HG02852 (cell line): Measurements from ENCODE around the gene CCDC30.
"Not testable (repeated sequence)": the region's sequence is repeated elsewhere in the genome, so short reads cannot be mapped to it uniquely, and the experiment has no call there.

Experiments
- ATAC-seq: cut with Tn5 transposase; IDR thresholded peaks from one replicate; pipeline ENCODE4 v1.9.1; 2021; ENCODE audit warnings: mild to moderate bottlenecking, moderate library complexity; ENCODE audit not compliant: unreplicated experiment

CCDC30 gene

GRCh38 chr1:42449256-42449655 is 13.8 kb upstream of the CCDC30 start:
- no peak for ATAC-seq

GRCh38 chr1:42450061-42450460 is 13.0 kb upstream of the CCDC30 start:
- ATAC-seq = no peak

- no peak for ATAC-seq
Measured at GRCh38 chr1:42453386-42453785, 9.7 kb upstream of the CCDC30 start.

GRCh38 chr1:42454403-42454802 is 8.7 kb upstream of the CCDC30 start:
- no peak for ATAC-seq

GRCh38 chr1:42456010-42456753 is 6.9 kb upstream of the CCDC30 start, which contains the start of the genes PPCS and ZMYND12:
Gene PPCS, plus strand, starts transcription at chr1:42456543. Its CDS starts 23 bp downstream, at chr1:42456566.
Gene ZMYND12, minus strand, starts transcription at chr1:42456022. Its CDS starts 25 bp downstream, at chr1:42455997.
- ATAC-seq = peak; percentile 77

GRCh38 chr1:42456754-42457089 is 6.4 kb upstream of the CCDC30 start:
- peak; percentile 60 for ATAC-seq

- no peak for ATAC-seq
Measured at GRCh38 chr1:42461196-42461595, 1.9 kb upstream of the CCDC30 start.

- no peak for ATAC-seq
Measured at GRCh38 chr1:42463921-42464320, 835 bp downstream of the CCDC30 start.

GRCh38 chr1:42466030-42466429 is 2.9 kb downstream of the CCDC30 start:
- no peak for ATAC-seq

- ATAC-seq = no peak
Measured at GRCh38 chr1:42469727-42470126, 6.6 kb downstream of the CCDC30 start.

- ATAC-seq = no peak
Measured at GRCh38 chr1:42476605-42477004, 13.5 kb downstream of the CCDC30 start.

- not testable (repeated sequence) for ATAC-seq
Measured at GRCh38 chr1:42477354-42477753, 14.3 kb downstream of the CCDC30 start.

- ATAC-seq = no peak
Measured at GRCh38 chr1:42477775-42478174, 14.7 kb downstream of the CCDC30 start.

- no peak for ATAC-seq
Measured at GRCh38 chr1:42479621-42480020, 16.5 kb downstream of the CCDC30 start.

- no peak for ATAC-seq
Measured at GRCh38 chr1:42480921-42481320, 17.8 kb downstream of the CCDC30 start.

- no peak for ATAC-seq
Measured at GRCh38 chr1:42482635-42483153, 19.6 kb downstream of the CCDC30 start.

GRCh38 chr1:42484382-42484781 is 21.3 kb downstream of the CCDC30 start:
- ATAC-seq = no peak

- no peak for ATAC-seq
Measured at GRCh38 chr1:42490237-42490636, 27.2 kb downstream of the CCDC30 start.

- not testable (repeated sequence) for ATAC-seq
Measured at GRCh38 chr1:42502031-42502430, 38.9 kb downstream of the CCDC30 start.

- ATAC-seq = no peak
Measured at GRCh38 chr1:42504535-42505128, 41.5 kb downstream of the CCDC30 start.

- ATAC-seq = no peak
Measured at GRCh38 chr1:42506576-42506975, 43.5 kb downstream of the CCDC30 start.

- ATAC-seq = not testable (repeated sequence)
Measured at GRCh38 chr1:42511581-42512155, 48.6 kb downstream of the CCDC30 start.
